HG03135 (cell line): ENCODE results near the gene ZNF286A.
"Not testable (repeated sequence)": the region's sequence is repeated elsewhere in the genome, so short reads cannot be mapped to it uniquely, and the experiment has no call there.

Experiments used
- ATAC-seq: cut with Tn5 transposase; IDR thresholded peaks from one replicate; pipeline ENCODE4 v1.9.1; 2021; ENCODE audit warnings: mild to moderate bottlenecking, moderate library complexity; ENCODE audit not compliant: unreplicated experiment

The ZNF286A gene

GRCh38 chr17:15699413-15699924, at the start of gene ZNF286A:
Gene ZNF286A, plus strand, starts transcription at chr17:15699752. Its CDS starts 578 bp downstream, at chr17:15700330.
- peak; percentile 98 for ATAC-seq

- no peak for ATAC-seq
Observed at GRCh38 chr17:15649861-15650421, 49.6 kb upstream of the ZNF286A start.

GRCh38 chr17:15650741-15651582, 48.6 kb upstream of the ZNF286A start:
- ATAC-seq = peak; percentile 12

DNA sequence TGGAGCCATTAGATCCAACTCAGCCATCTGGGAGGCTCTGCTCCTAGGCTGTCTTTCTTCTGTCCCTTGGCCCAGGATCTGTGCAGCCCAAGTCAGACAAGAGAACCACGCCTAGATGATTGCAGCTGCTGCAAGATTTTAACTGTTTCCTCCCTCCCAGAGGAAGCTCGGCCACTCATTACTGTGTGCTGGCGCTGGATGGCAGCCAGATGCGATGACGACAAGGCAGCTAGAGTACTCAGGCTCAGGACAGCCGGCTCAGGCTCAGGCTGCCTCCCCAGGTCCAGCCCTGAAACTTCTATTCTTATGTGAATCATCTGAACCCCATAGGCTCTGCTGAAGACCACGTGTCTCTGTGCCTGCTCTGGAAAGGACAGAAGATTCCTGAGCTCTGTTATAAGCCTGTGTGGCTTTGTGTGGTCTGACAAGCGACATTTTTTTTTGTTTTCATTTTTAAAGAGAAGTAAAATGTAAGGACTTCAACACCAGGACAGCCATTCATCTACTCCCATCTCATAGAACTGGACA, 47.9 kb upstream of the ZNF286A start:
- peak; percentile 84 for ATAC-seq

DNA sequence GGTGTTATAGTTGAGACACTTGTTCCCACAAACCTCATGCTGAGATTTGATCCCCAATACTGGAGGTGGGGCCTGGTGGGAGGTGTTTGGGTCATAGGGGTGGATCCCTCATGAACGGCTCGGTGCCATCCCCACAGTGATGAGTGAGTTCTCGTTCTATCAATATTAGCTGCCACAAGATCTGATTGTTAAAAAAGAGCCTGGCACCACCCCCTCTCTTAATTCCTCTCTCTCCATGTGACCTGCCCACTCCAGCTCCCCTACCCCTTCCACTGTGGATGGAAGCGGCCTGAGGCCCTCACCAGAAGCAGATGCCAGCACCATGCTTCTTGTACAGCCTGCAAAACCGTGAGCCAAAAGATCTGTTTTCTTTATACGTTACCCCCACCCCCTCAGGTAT, 46.6 kb upstream of the ZNF286A start:
- no peak for ATAC-seq

DNA sequence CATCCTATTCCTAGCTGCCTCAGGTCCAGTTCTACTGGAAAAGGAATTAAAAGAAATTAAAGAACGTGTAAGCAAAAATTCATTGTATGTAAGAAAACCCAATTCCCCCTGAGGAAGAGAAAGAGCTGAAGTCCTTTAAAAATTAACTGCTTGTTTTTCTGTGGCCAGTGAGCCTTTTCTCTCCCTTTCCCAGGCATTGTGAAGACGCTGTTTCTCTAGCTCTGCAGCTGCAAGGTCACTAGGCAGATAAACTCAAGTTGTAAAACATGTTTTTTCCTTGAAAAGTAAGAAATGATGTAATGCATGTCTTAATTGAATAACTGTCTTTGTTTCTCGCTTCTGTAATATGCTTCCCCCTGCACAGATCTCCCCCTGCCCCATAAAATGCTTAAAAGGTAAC, 45.2 kb upstream of the ZNF286A start:
- not testable (repeated sequence) for ATAC-seq

GRCh38 chr17:15654886-15655561, 44.5 kb upstream of the ZNF286A start:
- no peak for ATAC-seq

DNA sequence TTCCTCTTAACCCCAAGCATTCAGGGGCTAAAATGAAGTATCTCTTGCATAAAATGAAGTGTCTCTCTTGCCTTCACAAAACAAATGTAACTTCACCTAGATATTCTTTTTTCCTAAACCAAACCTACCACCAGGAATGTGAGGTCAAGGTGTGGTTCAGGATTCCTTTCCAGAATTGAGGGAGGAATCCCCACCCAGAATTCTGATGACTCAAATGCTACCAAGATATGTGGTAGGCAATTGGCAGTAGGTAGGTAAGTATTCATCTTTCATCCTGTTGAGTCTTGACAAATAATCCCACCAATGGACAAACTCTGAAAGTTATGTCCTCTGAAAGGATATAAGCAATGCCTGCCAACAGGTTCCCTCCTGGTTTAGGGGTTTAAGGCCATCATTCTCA, 41.7 kb upstream of the ZNF286A start:
- ATAC-seq = no peak

DNA sequence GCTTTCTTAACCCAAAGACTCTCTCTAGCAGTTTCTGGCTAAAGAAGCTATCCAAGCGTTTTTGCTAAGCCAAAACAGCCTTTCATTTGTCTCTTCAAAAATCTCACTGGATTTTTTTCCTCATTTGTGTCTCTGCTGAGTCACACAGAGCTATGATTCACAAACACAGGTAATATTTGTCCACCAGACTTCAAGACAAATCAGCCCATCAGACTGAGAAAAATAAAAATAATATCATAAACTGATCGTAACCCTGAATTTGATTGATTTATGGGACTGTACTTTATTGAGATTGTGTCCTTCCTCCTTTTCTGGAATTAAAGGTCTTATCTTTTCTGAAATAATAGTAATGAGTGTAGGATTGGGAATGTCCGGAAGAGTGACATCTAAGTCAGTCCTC, 41.3 kb upstream of the ZNF286A start:
- no peak for ATAC-seq

GRCh38 chr17:15659236-15659635, 40.3 kb upstream of the ZNF286A start:
- no peak for ATAC-seq

- no peak for ATAC-seq
Observed at GRCh38 chr17:15659663-15660062, 39.9 kb upstream of the ZNF286A start.

DNA sequence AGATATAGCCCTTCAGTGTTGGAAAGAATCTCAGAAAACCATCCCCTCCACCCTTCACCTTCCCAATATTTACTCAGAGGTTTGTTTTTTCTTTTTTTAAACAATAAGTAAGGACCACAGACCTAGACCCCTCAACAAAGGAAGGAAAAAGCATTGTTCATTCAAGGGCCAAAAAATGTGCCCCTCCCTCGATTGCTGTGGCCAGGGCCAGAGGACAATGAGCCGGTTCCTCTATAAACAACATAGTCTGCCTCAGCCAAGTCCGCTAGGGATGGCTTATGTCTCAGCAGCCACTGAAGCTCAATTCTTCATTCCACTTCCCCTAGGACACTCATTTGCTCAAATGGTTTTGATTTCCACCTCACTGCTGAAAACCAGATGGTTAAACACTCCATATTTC, 39.5 kb upstream of the ZNF286A start:
- ATAC-seq = no peak

DNA sequence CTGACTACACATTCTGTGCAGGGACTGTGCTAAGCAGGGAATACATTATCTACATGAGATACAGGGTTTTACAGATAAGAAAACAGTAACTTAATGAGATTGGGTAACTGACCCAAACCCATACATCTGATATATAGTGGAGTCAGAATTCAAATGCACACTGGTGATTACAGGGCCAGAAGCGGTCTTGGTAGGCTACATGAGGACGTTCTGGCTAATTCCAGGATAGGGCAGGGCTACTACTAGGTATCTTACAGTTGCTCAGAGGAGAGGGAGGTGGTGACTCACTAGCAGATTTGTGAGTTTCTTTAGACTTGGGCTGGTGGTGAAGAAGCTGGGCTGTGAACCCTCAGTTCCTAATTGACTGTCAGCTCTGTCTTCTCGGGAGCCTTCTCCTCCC, 36.9 kb upstream of the ZNF286A start:
- no peak for ATAC-seq

DNA sequence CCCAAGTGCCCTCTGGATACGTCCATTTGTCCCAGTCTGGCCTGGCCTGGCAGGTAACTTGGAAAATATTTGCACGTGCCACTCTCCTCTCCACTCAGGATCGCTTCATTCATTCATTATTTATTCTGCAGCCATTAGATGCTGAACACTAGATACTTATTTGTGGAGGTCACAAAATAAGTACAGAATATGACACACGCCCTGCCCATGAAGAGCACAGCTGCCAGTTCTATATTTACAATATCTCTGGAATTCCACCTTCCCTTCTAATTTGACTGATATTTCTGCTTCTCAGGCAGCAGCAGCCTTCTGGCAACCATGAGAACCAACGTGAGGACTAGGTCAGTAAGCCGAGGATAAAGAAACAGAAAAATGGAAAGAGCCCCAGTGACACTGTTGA, 36.4 kb upstream of the ZNF286A start:
- ATAC-seq = no peak

- ATAC-seq = no peak
Observed at GRCh38 chr17:15663691-15664090, 35.9 kb upstream of the ZNF286A start.

DNA sequence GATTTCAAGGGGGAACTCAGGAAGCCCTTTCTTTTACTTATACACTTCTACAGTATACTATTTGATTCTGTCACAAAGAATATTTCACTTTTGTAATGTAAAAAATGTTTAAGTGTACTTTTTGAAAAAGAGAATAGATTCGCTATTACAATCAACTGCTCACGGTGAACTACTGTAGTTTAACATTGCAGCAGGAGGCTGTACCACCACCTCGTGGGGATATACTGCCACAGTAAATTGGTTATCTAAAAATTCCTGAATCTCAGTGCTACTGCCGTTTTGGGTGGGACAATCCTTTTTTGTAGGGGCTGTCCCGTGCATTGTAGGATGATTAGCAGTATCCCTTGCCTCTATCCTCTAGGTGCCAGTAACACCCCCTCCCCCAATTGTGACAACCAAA, 30.0 kb upstream of the ZNF286A start:
- ATAC-seq = not testable (repeated sequence)

DNA sequence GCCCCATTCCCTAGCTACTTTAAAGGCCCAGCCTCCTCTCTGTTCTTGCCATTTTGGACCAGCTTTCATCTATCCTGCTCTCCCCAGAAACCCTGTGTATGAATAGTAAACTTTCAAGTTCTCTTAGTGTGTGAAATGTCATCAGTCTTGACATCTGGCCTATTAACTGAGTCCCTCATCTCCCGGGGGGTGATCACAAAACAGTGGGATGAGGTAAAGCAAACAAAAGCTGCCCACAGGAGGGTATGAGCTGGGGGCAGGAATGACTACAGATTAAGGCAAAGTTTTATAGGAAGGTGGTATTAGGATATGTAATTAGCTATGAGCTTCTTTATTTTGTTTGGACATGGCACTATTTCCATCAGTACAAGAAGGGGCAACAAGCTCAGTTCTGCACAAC, 24.9 kb upstream of the ZNF286A start:
- not testable (repeated sequence) for ATAC-seq

GRCh38 chr17:15675991-15676390, 23.6 kb upstream of the ZNF286A start:
- not testable (repeated sequence) for ATAC-seq

DNA sequence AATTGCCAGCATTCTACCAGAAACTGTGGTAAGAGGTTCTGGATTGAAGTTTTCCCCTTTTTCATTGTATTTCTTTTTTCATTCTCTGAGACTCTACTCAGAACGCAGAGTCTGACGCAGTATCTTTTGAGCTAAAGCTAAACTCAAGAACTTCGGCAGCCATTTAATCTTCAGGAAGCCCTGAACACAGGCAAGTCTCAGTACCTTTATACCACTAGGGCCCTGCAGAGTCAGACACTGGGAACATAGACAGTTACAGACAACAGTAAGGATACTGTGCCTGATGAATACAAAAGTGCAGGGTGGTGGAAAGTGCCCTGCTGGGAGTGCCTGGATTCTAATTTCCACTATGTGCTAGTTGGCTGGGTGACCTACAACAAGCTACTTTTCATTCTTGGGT, 16.4 kb upstream of the ZNF286A start:
- not testable (repeated sequence) for ATAC-seq

GRCh38 chr17:15683824-15684478, 15.6 kb upstream of the ZNF286A start, which contains the start of gene TRIM16:
Gene TRIM16, minus strand, starts transcription at chr17:15684311. Its CDS starts 32,702 bp downstream, at chr17:15651609.
- peak; percentile 92 for ATAC-seq

- ATAC-seq = not testable (repeated sequence)
Observed at GRCh38 chr17:15687494-15687893, 12.1 kb upstream of the ZNF286A start.
